SK-N-SH (cell line): ENCODE data around the gene REXO5.

Source experiments
- CTCF ChIP-seq: fragments of 200-600 bp; sonication (generic); IDR thresholded peaks from 2 replicates; pipeline ENCODE4 v1.6.1; 2017; ENCODE audit warnings: antibody characterized with exemption, mild to moderate bottlenecking, moderate library complexity
- EP300 ChIP-seq, 2 experiments: IDR thresholded peaks; 2 replicates each; pipeline versions ENCODE4 v1.4.0 to v1.6.1; 2012; ENCODE audit warnings: borderline replicate concordance in 1 of 2, low read depth in 1 of 2, low read length in 1 of 2
- MXI1 ChIP-seq: IDR thresholded peaks from 2 replicates; pipeline ENCODE4 v1.6.1; 2012; ENCODE audit warnings: mild to moderate bottlenecking, low read depth, low read length, improper control_type of control experiment
- RFX5 ChIP-seq: IDR thresholded peaks from 2 replicates; pipeline ENCODE4 v1.6.1; 2012; ENCODE audit warnings: mild to moderate bottlenecking, improper control_type of control experiment, low read length

DNA sequence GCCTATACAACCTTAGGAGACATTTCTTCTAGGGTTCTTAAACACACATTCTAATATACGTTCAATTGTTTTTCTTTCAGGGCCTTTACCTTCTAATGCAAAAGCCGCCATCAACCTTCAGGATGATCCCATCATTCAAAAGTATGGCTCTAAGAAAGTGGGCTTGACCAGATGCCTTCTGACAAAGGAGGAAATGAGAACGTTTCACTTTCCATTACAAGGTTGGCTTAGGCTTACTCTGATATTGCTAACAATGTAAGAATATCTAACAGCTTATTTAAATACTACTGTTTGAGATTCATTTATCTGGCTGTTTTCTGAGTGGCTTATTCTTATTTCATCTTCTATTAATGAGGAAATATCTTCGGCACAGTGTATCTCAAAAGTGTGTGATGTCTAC lies 15.4 kb downstream of the REXO5 start:
- TF ChIP-seq RFX5 (no peak), CTCF (no peak), MXI1 (no peak), EP300 (IDR thresholded peaks at IDR 0.05; ENCODE audit: borderline replicate concordance in 1 of 2, low read depth in 1 of 2, low read length in 1 of 2) (no peak)
